SK-N-MC (cell line): ENCODE data around the gene CCDC110.

Experiments used
- DNase-seq: peaks from one replicate; pipeline ENCODE4 v3.0.0-alpha.2; 2011; ENCODE audit warnings: low read depth, low spot score
- H3K27ac ChIP-seq: fragments of 200-600 bp; sonication (generic); 2 replicates; pipeline ENCODE4 v1.5.1; 2016; ENCODE audit warnings: mixed run types
- H3K36me3 ChIP-seq: fragments of 200-600 bp; sonication (generic); 2 replicates; pipeline ENCODE4 v1.6.1; 2017; ENCODE audit warnings: antibody characterized with exemption, low read length, mixed read lengths; ENCODE audit not compliant: insufficient read depth
- H3K4me3 ChIP-seq: fragments of 200-600 bp; sonication (generic); 2 replicates; pipeline ENCODE4 v1.5.1; 2016
- H3K9ac ChIP-seq: fragments of 200-600 bp; sonication (generic); 2 replicates; pipeline ENCODE4 v1.8.0; 2017; ENCODE audit warnings: mixed run types, mixed read lengths; ENCODE audit not compliant: insufficient read length
- H3K9me3 ChIP-seq: fragments of 200-600 bp; sonication (generic); 2 replicates; pipeline ENCODE4 v1.6.1; 2017; ENCODE audit warnings: low read depth, mild to moderate bottlenecking, antibody characterized with exemption, low read length, moderate library complexity, mixed read lengths
- EZH2 ChIP-seq: fragments of 200-600 bp; sonication (generic); IDR thresholded peaks from one replicate; pipeline ENCODE4 v1.6.1; 2017; ENCODE audit warnings: antibody characterized with exemption
- FOXP2 ChIP-seq: optimal IDR thresholded peaks from 2 replicates; pipeline ENCODE3; 2011; ENCODE audit warnings: mild to moderate bottlenecking, moderate library complexity; ENCODE audit not compliant: insufficient read depth; ENCODE audit errors: extremely low read length, control extremely low read depth
- POLR2AphosphoS5 ChIP-seq: IDR thresholded peaks from 2 replicates; pipeline ENCODE4 v1.6.1; 2012; ENCODE audit warnings: mild to moderate bottlenecking, low read depth, low read length, borderline replicate concordance

CCDC110 gene

DNA sequence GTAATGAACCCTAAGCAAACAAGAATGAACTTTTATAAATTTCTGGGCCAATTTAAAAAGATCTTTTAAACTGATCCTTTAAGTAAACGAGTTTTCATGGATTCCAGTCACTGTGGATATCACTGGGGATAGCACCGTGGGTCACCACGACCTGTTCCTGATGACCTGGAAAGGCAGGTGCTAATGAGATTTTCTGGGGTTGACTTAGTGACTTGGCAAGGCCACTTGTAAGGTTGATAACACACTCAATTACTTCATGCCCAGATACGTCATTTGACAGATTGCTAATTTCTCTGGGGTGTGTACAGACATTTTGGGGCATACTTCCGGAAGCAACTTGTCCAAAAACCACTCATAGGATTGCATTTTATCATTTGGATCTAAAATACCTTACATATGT lies 39.3 kb upstream of the CCDC110 start:
- no peak overlapping the region for H3K27ac ChIP-seq
- TF ChIP-seq EZH2 (no peak), FOXP2 (no peak), POLR2AphosphoS5 (no peak)

DNA sequence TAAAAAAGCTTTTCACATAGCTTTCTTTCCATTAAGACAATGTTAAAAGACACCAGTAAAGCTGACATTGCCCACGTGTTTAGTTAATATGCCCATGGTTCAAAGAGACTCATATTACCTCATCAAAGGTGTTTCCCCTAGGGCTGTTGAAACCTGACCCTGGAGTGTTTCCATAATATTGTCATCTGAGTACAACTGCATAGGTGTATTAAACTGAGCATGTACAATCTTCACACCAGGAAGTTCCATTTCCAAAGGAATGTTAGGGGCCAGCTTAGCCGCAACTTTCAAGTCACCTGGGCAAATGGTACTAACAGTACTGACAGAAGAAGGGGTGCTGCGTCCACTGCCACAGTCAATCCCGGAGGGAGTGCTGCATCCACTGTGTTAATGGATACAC lies 36.6 kb upstream of the CCDC110 start:
- no peaks in the 10 kb centered on the region for H3K36me3 ChIP-seq

More for the DNA sequence above, 39.3 kb upstream of the CCDC110 start:
- H3K9me3 ChIP-seq = no peaks in the 10 kb centered on the region
- no peak for DNase-seq
- no peak overlapping the region for H3K9ac ChIP-seq
- no peaks in the 10 kb centered on the region for H3K36me3 ChIP-seq
- H3K4me3 ChIP-seq = no peak overlapping the region

DNA sequence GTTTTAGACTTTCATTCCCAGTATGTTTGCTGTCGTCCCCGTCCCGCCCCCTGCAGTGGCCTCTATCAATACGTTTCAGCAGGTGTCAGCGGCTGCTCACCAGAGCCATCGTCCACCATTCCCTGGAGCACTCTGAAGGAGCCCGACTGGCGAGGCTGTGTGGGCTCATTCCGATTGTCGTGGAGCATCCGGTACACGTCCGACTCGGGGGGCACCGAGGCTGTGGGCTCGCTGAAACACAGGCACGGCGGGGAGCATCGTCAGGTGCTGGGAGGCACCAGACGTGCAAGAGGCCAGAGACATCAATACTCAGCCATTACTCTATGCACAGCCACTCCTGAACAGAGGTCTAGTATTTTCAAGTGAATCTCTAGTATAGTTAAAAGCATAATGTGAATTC lies 34.9 kb upstream of the CCDC110 start:
- Histone ChIP-seq H3K27ac (no peak overlapping the region), H3K9me3 (no peaks in the 10 kb centered on the region), H3K4me3 (no peak overlapping the region), H3K9ac (no peak overlapping the region), H3K36me3 (no peaks in the 10 kb centered on the region)
- TF ChIP-seq FOXP2 = no peak
- no peak for TF ChIP-seq POLR2AphosphoS5
- no peak for TF ChIP-seq EZH2
- DNase-seq = no peak

More for the DNA sequence above, 36.6 kb upstream of the CCDC110 start:
- Histone ChIP-seq H3K9me3 (no peaks in the 10 kb centered on the region), H3K9ac (no peak overlapping the region), H3K27ac (no peak overlapping the region), H3K4me3 (no peak overlapping the region)
- DNase-seq = no peak
- TF ChIP-seq FOXP2 = no peak
- TF ChIP-seq POLR2AphosphoS5 = no peak
- no peak for TF ChIP-seq EZH2

DNA sequence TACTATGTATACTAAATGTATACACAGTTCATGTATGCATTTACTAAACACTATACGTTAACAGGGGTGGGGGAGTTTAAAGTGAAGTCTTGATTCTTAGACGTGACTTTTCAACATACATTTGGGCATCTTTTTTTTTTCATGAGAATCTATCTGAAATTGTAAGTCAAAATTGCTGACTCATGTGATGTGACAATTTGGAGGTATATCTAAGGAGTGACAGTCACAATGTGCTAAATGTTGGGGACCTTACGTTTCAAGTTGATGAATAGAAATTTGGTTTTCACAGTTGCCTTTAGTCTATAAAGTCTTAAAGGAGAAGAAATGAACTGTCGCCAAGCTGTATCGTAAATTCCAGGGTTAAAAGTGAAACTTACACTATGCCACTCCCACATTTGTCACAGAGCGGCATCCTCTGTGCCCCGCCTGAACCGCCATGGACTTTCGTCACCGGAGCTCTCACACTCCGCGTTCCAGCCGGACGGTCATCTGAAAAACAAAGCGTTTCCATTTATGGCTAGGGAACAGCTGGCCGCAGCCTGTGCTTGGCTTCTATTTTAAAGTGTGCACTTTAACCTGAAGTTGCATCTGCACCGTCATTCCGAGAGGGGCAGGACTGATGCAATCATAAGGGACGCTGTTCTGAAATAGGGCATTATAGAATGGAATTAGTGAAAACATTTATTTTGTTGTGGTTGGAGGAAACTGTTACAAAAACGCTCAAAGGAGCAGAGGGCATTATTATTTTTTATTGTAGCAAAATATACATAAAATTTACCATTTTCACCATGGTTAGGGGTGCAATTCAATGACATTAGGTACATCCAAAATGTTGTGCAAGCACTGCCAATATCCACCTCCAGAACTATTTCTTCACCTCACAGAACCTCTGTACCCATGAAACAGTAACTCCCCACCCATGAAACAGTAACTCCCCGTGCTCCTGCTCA lies 32.8 kb upstream of the CCDC110 start:
- Histone ChIP-seq H3K4me3 (no peak overlapping the region), H3K9ac (no peak overlapping the region), H3K9me3 (no peaks in the 10 kb centered on the region), H3K27ac (no peak overlapping the region), H3K36me3 (no peaks in the 10 kb centered on the region)
- no peak for DNase-seq
- TF ChIP-seq FOXP2 (no peak), EZH2 (no peak), POLR2AphosphoS5 (no peak)

DNA sequence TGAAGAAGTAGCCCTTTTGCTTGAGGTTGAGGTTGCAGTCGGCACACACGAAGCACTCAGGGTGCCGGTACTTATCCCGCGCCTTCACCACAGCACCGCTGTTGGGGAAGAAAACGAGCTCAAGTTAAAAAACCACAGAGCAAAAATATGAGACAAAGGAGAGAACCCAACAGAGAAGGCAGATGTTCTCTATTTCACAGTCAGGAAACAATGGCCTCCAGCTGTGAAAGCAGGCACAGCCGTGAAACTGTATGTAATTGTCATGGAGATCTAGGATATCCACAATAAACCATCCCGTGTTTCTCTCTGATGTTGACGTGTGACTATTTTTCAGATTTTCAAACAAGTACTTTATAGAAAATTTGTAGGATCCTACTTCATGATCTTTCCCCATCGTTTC lies 30.9 kb upstream of the CCDC110 start:
- Histone ChIP-seq H3K36me3 (no peaks in the 10 kb centered on the region), H3K9me3 (no peaks in the 10 kb centered on the region), H3K9ac (no peak overlapping the region), H3K4me3 (no peak overlapping the region), H3K27ac (no peak overlapping the region)
- DNase-seq = no peak
- TF ChIP-seq EZH2 = no peak
- no peak for TF ChIP-seq POLR2AphosphoS5
- TF ChIP-seq FOXP2 = no peak

DNA sequence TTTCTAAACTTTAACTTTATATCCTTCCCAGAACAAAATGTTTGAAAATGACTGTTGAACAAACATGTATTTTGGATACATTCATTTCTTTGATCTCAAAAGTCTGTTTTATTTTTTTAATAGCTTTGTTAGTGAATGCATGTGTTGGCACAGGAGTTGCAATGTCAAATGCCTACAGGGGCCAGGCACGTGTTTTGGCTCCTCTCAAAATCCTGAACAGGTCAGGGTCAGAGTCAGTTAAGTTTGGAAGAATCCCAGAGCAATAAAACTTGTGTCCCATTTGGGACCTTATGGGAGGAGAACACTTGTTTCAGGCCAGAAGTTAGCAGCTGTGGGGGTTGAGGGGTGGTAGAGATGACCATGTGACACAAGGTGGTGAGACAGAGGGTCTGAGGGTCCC lies 29.0 kb upstream of the CCDC110 start:
- Histone ChIP-seq H3K9ac (no peak overlapping the region), H3K4me3 (no peak overlapping the region)
- TF ChIP-seq POLR2AphosphoS5 (no peak), FOXP2 (no peak), EZH2 (no peak)

DNA sequence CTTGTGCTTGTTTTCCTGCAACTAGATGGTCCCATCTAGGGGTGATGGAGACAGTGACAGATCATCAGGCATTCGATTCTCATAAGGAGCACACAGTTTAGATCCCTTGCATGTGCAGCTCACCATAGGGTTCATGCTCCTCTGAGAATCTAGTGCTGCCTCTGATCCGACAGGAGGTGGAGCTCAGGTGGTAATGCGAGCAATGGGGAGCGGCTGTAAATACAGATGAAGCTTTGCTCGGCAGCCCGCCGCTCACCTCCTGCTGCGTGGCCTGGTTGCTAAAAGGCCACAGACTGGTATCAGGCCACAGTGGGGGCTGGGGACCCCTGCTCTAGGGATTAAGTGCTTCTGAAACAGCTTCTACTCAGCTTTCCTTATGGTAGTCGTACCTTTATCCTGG lies 28.5 kb upstream of the CCDC110 start:
- no peaks in the 10 kb centered on the region for H3K36me3 ChIP-seq

More for the DNA sequence above, 29.0 kb upstream of the CCDC110 start:
- Histone ChIP-seq H3K27ac (no peak overlapping the region), H3K36me3 (no peaks in the 10 kb centered on the region), H3K9me3 (no peaks in the 10 kb centered on the region)
- DNase-seq = no peak

DNA sequence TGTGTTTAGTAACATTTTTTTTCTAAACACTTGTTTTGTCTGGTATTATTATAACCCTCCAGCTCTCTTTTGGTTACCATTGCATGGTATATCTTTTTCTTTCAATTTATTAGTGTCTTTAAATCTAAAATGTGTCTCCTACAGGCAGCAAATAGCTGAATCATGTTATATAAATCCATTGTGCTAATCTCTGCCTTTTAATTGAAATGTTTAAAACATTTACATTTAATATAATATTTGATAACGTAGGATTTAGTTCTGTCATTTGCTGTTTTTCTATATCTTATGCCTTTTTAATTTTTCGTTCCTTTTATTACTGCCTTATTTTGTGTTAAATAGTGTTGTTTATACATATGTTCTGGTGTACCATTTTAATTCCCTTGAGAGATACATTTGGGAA lies 17.1 kb upstream of the CCDC110 start:
- Histone ChIP-seq H3K36me3 (no peaks in the 10 kb centered on the region), H3K9ac (no peak overlapping the region), H3K27ac (no peak overlapping the region), H3K4me3 (no peak overlapping the region), H3K9me3 (no peaks in the 10 kb centered on the region)
- TF ChIP-seq FOXP2 (no peak), POLR2AphosphoS5 (no peak)
- DNase-seq = no peak

More for the DNA sequence above, 28.5 kb upstream of the CCDC110 start:
- no peak overlapping the region for H3K27ac ChIP-seq
- DNase-seq = no peak
- no peak overlapping the region for H3K9ac ChIP-seq
- H3K4me3 ChIP-seq = no peak overlapping the region
- H3K9me3 ChIP-seq = no peaks in the 10 kb centered on the region
- TF ChIP-seq FOXP2 (no peak), POLR2AphosphoS5 (no peak), EZH2 (no peak)

DNA sequence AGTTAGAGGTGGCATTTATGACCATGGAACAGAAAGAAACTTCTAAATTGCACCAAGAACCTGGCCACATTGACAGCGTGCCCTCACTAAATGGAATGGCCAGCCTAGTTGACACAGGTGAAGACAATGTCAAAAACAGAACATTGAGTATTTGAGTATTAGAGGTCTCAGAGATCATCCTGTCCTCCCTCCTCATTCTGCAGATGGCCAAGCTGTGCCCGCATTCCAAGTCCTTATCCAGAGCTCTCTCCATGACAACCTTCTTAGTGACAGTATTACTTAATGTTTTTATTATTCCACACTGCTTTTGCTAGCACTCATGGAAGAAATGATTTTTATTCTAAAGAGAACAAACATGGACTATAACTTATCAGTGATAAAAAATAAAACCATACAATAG lies 9.9 kb upstream of the CCDC110 start:
- TF ChIP-seq EZH2 (no peak), POLR2AphosphoS5 (no peak), FOXP2 (no peak)
- H3K9me3 ChIP-seq = no peaks in the 10 kb centered on the region
- no peak overlapping the region for H3K9ac ChIP-seq
- DNase-seq = no peak
- no peaks in the 10 kb centered on the region for H3K36me3 ChIP-seq
- H3K4me3 ChIP-seq = no peak overlapping the region
- no peak overlapping the region for H3K27ac ChIP-seq
